Mesenchymal stem cell (in vitro differentiated cells and primary cell): ENCODE data around the gene DEPDC4.
"Not testable (repeated sequence)": the region's sequence is repeated elsewhere in the genome, so short reads cannot be mapped to it uniquely, and the experiment has no call there.

ENCODE experiments used
- DNase-seq: peaks from one replicate; pipeline ENCODE4 v3.0.0-alpha.2; 2013
- H2AFZ ChIP-seq: one replicate; pipeline ENCODE4 v1.6.1; 2013; ENCODE audit warnings: low read depth, mild to moderate bottlenecking, control low read depth, inconsistent platforms, low read length, moderate library complexity
- H2AK5ac ChIP-seq: 2 replicates; pipeline ENCODE4 v1.6.1; 2013; ENCODE audit warnings: low read length, moderate library complexity, mild to moderate bottlenecking, inconsistent platforms; ENCODE audit not compliant: severe bottlenecking
- H2BK120ac ChIP-seq: one replicate; pipeline ENCODE4 v1.6.1; 2013; ENCODE audit warnings: low read depth, mild to moderate bottlenecking, inconsistent platforms, low read length, moderate library complexity
- H2BK12ac ChIP-seq, 2 experiments: one replicate each; pipeline ENCODE4 v1.6.1; 2013; ENCODE audit warnings: inconsistent platforms in 2 of 2, low read length in 2 of 2, mild to moderate bottlenecking in 2 of 2, moderate library complexity in 2 of 2, control low read depth in 1 of 2
- H2BK15ac ChIP-seq: one replicate; pipeline ENCODE4 v1.6.1; 2013; ENCODE audit warnings: mild to moderate bottlenecking, low read depth, inconsistent platforms; ENCODE audit not compliant: poor library complexity, severe bottlenecking
- H2BK5ac ChIP-seq: 2 replicates; pipeline ENCODE4 v1.6.1; 2013; ENCODE audit warnings: low read depth, mild to moderate bottlenecking, low read length, control low read depth, inconsistent platforms; ENCODE audit not compliant: poor library complexity, severe bottlenecking
- H3K14ac ChIP-seq, 2 experiments: one replicate each; pipeline ENCODE4 v1.6.1; 2013; ENCODE audit warnings: inconsistent platforms in 2 of 2, low read length in 2 of 2, control low read depth in 1 of 2, mild to moderate bottlenecking in 1 of 2, moderate library complexity in 1 of 2
- H3K18ac ChIP-seq, 2 experiments: one replicate each; pipeline ENCODE4 v1.6.1; 2013; ENCODE audit warnings: inconsistent platforms in 2 of 2, low read length in 2 of 2, control low read depth in 1 of 2, low read depth in 1 of 2, mild to moderate bottlenecking in 1 of 2
- H3K23ac ChIP-seq, 2 experiments: one replicate each; pipeline ENCODE4 v1.6.1; 2013; ENCODE audit warnings: inconsistent platforms in 2 of 2, low read length in 2 of 2, mild to moderate bottlenecking in 2 of 2, moderate library complexity in 2 of 2, control low read depth in 1 of 2
- H3K27ac ChIP-seq: 2 replicates; pipeline ENCODE4 v1.5.1; 2013; ENCODE audit warnings: mild to moderate bottlenecking, moderate library complexity, low read length, control low read depth, inconsistent platforms; ENCODE audit not compliant: poor library complexity, severe bottlenecking
- H3K27me3 ChIP-seq, 2 experiments: 2 replicates each; pipeline versions ENCODE4 v1.6.1 to v1.7.0; 2013; ENCODE audit warnings: low read length in 2 of 2, mild to moderate bottlenecking in 2 of 2, moderate library complexity in 2 of 2, control low read depth in 1 of 2, inconsistent platforms in 1 of 2; ENCODE audit not compliant: control insufficient read depth in 1 of 2, insufficient read depth in 1 of 2
- H3K36me3 ChIP-seq, 2 experiments: 2 replicates each; pipeline versions ENCODE4 v1.6.1 to v1.7.0; 2013; ENCODE audit warnings: low read length in 2 of 2, control low read depth in 1 of 2, inconsistent platforms in 1 of 2, low read depth in 1 of 2, mild to moderate bottlenecking in 1 of 2; ENCODE audit not compliant: insufficient read depth in 2 of 2, control insufficient read depth in 1 of 2
- H3K4ac ChIP-seq, 2 experiments: one replicate each; pipeline ENCODE4 v1.6.1; 2013; ENCODE audit warnings: inconsistent platforms in 2 of 2, low read length in 2 of 2, mild to moderate bottlenecking in 2 of 2, moderate library complexity in 2 of 2, control low read depth in 1 of 2, low read depth in 1 of 2
- H3K4me1 ChIP-seq: 2 replicates; pipeline ENCODE4 v1.6.1; 2013; ENCODE audit warnings: low read depth, low read length, control low read depth; ENCODE audit not compliant: control insufficient read depth, insufficient read depth
- H3K4me2 ChIP-seq: 2 replicates; pipeline ENCODE4 v1.6.1; 2013; ENCODE audit warnings: low read length, mild to moderate bottlenecking, inconsistent platforms; ENCODE audit not compliant: poor library complexity, severe bottlenecking
- H3K4me3 ChIP-seq, 2 experiments: 2 replicates each; pipeline versions ENCODE4 v1.5.1 to v1.7.0; 2013; ENCODE audit warnings: low read length in 2 of 2, mild to moderate bottlenecking in 2 of 2, control low read depth in 1 of 2, low read depth in 1 of 2; ENCODE audit not compliant: insufficient read depth in 1 of 2
- H3K79me1 ChIP-seq: replicated peaks from 2 replicates; pipeline ENCODE4 v1.6.1; 2013; ENCODE audit warnings: mild to moderate bottlenecking, control low read depth, low read length, inconsistent platforms; ENCODE audit not compliant: poor library complexity, severe bottlenecking
- H3K9ac ChIP-seq: 2 replicates; pipeline ENCODE4 v1.7.0; 2013; ENCODE audit warnings: mild to moderate bottlenecking, low read length, moderate library complexity
- H3K9me3 ChIP-seq: 2 replicates; pipeline ENCODE4 v1.7.0; 2013; ENCODE audit warnings: mild to moderate bottlenecking, low read length; ENCODE audit not compliant: control insufficient read depth
- H4K8ac ChIP-seq: one replicate; pipeline ENCODE4 v1.6.1; 2013; ENCODE audit warnings: inconsistent platforms, mild to moderate bottlenecking, low read length, moderate library complexity
- H4K91ac ChIP-seq: one replicate; pipeline ENCODE4 v1.6.1; 2013; ENCODE audit warnings: mild to moderate bottlenecking, low read length, inconsistent platforms
- WGBS: methylation state at CpG from one replicate; pipeline ENCODE4 v1.1.7; 2013; ENCODE audit warnings: mixed read lengths; 5-methylcytosine and 5-hydroxymethylcytosine counted together

Gene DEPDC4

GRCh38 chr12:100238801-100239200 is 28.1 kb downstream of the DEPDC4 start:
- WGBS, result 97% methylated on average over 3 of the region's 3 CpGs
- no peak for DNase-seq
- Histone ChIP-seq H2BK12ac (no peak overlapping the region), H3K27me3 (no peaks in the 10 kb centered on the region), H2BK15ac (no peak overlapping the region), H2AK5ac (no peak overlapping the region), H3K14ac (no peak overlapping the region), H3K9ac (no peak overlapping the region), H3K4me3 (no peak overlapping the region), H3K4me1 (no peaks in the 10 kb centered on the region), H3K36me3 (no peaks in the 10 kb centered on the region), H3K9me3 (no peaks in the 10 kb centered on the region), H2BK120ac (no peak overlapping the region), H4K91ac (no peak overlapping the region), H3K23ac (no peak overlapping the region), H3K79me1 (no peaks in the 10 kb centered on the region), H2AFZ (no peak overlapping the region), H3K4me2 (no peak overlapping the region), H3K4ac (no peak overlapping the region), H3K18ac (no peak overlapping the region), H2BK5ac (no peak overlapping the region), H4K8ac (no peak overlapping the region), H3K27ac (no peak overlapping the region)

DNA sequence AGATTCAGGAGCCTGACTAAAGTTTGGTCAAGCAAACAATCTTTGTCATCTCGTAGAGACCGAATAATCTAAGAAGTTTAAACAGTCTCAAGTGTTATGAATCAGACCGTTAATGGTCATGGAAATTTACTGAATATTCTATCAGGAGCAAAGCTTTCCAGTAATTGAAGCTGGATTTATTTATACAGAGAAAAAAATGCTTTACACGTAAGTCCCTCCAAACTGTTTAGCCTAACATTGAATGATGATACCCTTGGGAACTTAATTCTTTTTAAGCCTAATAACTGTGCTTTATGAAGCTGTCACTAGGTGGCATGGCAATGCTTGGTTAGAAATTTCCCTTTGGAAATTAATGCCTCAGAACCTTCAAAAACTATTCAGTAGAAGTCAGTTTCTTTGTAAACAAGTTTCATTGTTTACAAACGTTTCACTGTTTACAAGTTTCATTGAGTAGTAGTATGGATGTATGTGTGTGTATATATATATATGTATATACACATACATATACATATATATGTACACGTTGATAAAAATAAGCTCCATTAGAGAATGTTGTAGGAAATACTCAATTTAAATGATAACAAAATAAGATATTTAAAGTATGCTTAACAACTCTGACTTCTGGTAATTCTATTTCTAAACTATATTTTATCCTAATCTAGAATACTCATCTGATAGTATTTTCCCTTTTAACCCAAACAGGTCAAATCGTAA is 32.1 kb downstream of the DEPDC4 start:
- no peak overlapping the region for H2AFZ ChIP-seq
- no peak overlapping the region for H2BK12ac ChIP-seq
- H4K91ac ChIP-seq, result no peak overlapping the region
- H3K9me3 ChIP-seq, result no peaks in the 10 kb centered on the region
- no peak overlapping the region for H2AK5ac ChIP-seq
- H3K4ac ChIP-seq, result no peak overlapping the region
- no peak overlapping the region for H3K27ac ChIP-seq
- H3K4me3 ChIP-seq, result peak overlapping the region in 1 of 2 experiments; percentile 66
- H4K8ac ChIP-seq, result no peak overlapping the region
- H3K9ac ChIP-seq, result peak overlapping the region; percentile 86
- no peak overlapping the region for H3K18ac ChIP-seq
- H3K27me3 ChIP-seq, result no peaks in the 10 kb centered on the region
- H3K4me1 ChIP-seq, result no peaks in the 10 kb centered on the region
- no CpG with 5 or more reads among the region's 7 CpGs for WGBS
- H3K36me3 ChIP-seq, result no peaks in the 10 kb centered on the region
- no peak overlapping the region for H2BK15ac ChIP-seq
- H3K23ac ChIP-seq, result no peak overlapping the region
- H2BK5ac ChIP-seq, result no peak overlapping the region
- no peak overlapping the region for H2BK120ac ChIP-seq
- no peak overlapping the region for H3K4me2 ChIP-seq
- H3K79me1 ChIP-seq, result no peaks in the 10 kb centered on the region
- H3K14ac ChIP-seq, result no peak overlapping the region
- DNase-seq, result peak; percentile 89

GRCh38 chr12:100234166-100234565 is 32.7 kb downstream of the DEPDC4 start:
- no peaks in the 10 kb centered on the region for H3K79me1 ChIP-seq
- H3K14ac ChIP-seq, result no peak overlapping the region
- no peak overlapping the region for H2AK5ac ChIP-seq
- no peak overlapping the region for H3K23ac ChIP-seq
- no peak overlapping the region for H2BK120ac ChIP-seq
- H2BK15ac ChIP-seq, result no peak overlapping the region
- H3K36me3 ChIP-seq, result no peaks in the 10 kb centered on the region
- peak; percentile 91 for DNase-seq
- no peak overlapping the region for H3K27ac ChIP-seq
- H3K9me3 ChIP-seq, result no peaks in the 10 kb centered on the region
- no peak overlapping the region for H3K4ac ChIP-seq
- H3K27me3 ChIP-seq, result no peaks in the 10 kb centered on the region
- H3K4me2 ChIP-seq, result no peak overlapping the region
- H4K8ac ChIP-seq, result no peak overlapping the region
- no peak overlapping the region for H2AFZ ChIP-seq
- H4K91ac ChIP-seq, result no peak overlapping the region
- no peak overlapping the region for H3K18ac ChIP-seq
- no peak overlapping the region for H2BK5ac ChIP-seq
- H3K4me1 ChIP-seq, result no peaks in the 10 kb centered on the region
- WGBS, result 2% methylated on average over 3 of the region's 3 CpGs
- peak overlapping the region; percentile 86 for H3K9ac ChIP-seq
- H2BK12ac ChIP-seq, result no peak overlapping the region
- peak overlapping the region in 1 of 2 experiments; percentile 66 for H3K4me3 ChIP-seq

DNA sequence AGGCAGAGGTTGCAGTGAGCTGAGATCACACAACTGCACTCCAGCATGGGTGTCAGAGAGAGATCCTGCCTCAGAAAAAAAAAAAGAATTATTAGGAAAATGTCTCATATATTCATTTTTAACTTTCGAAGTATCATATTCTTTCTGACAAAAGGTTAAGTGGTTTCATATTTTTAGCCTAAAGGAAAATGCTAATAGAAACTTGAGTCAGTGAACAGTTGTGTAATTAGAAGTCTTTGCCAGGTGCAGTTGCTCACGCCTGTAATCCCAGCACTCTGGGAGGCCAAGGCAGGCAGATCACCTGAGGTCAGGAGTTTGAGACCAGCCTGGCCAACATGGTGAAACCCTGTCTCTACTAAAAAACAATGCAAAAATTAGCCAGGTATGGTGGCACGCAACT is 35.0 kb downstream of the DEPDC4 start:
- not testable (repeated sequence) for H3K14ac ChIP-seq, H2AK5ac ChIP-seq, H3K4ac ChIP-seq, H3K27ac ChIP-seq, H2BK15ac ChIP-seq, H4K8ac ChIP-seq, H3K9ac ChIP-seq, H3K23ac ChIP-seq, H2AFZ ChIP-seq, H4K91ac ChIP-seq, H3K9me3 ChIP-seq, H3K4me1 ChIP-seq, H2BK12ac ChIP-seq, H3K4me3 ChIP-seq, H3K18ac ChIP-seq, H3K36me3 ChIP-seq, DNase-seq, H3K27me3 ChIP-seq, H2BK120ac ChIP-seq, H2BK5ac ChIP-seq, H3K4me2 ChIP-seq, H3K79me1 ChIP-seq
- 94% methylated on average over 3 of the region's 3 CpGs for WGBS
